ENCODE data around the gene RRAD.
"Not testable (repeated sequence)": the region's sequence is repeated elsewhere in the genome, so short reads cannot be mapped to it uniquely, and the experiment has no call there.

Gene RRAD

DNA sequence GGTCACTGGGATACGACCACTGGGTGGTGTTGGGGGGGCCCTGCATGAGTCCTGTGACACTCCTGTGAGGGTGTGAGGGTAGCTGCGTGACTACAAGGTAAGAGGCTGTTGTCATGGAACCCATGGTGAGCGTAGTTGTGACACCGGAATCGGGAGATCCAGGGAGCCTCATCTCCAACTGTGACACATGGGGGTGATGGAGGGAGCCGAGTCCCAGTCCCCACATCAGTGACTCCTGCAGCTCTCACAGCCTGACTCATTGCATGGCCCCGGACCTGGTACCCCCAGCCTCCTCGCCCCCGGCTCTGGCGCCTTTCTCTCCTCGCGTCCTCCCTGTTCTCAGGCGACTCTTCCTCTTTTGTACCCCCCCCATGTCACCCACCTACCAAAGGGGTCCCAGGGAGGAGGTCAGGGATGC, 20.9 kb downstream of the RRAD start:
- Histone ChIP-seq H3K4me1 (ENCODE audit: insufficient read depth, low read length) (peaks cover 11% of the 10 kb centered on the region), H2AFZ (ENCODE audit: low read depth, low read length) (no peak overlapping the region), H3K4me3 (ENCODE audit: low read length) (no peak overlapping the region), H3K27me3 (ENCODE audit: insufficient read depth, low read length) (peaks cover 7% of the 10 kb centered on the region), H3K9me3 (ENCODE audit: low read length) (no peaks in the 10 kb centered on the region), H3K36me3 (ENCODE audit: insufficient read depth, low read length) (no peaks in the 10 kb centered on the region)

DNA sequence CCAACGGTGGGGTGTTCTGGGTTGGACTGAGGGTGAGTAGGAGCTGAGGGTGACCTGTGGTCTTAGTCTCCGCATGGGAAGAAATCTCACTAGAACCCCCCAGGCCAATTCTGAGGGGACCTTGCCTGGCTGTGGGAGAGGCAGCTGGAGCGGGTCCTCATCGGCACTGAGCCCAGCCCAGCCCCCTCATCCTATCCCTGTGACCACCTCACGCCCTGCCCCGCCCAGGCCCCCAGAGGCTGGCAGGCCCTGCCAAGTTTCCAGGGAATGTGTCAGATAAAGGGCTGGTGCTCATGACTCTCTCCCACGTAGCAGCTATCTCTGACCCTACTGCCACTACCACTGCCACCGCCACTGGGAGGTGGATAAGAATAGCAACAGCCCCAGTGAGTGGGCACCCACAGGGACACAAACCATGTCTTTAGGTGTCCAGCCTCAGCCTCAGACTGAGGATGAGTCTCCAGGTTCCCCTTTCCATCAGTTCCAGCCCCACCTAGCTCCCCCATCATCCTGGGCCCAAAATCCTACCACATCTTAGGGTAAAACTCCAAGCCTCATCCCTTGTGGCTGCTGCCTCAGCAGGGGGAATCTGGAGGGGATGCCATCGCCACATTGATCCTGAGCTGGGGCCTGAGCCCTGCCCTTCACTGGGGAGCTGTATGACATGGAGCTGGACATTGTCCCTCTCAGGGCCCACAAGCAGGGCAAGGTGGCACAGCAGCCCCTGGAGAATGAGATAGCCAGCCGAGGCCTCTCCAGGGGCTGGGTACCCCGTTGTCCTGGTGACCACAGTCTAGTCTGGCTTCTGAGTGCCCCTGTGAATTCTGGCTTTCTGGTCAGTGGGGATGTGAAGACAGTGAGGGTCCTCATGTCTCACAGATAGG, 21.5 kb downstream of the RRAD start:
- Histone ChIP-seq H3K4me3 (ENCODE audit: low read length) (no peak overlapping the region), H3K27me3 (ENCODE audit: insufficient read depth, low read length) (peaks cover 7% of the 10 kb centered on the region), H3K4me1 (ENCODE audit: insufficient read depth, low read length) (peaks cover 12% of the 10 kb centered on the region), H3K36me3 (ENCODE audit: insufficient read depth, low read length) (no peaks in the 10 kb centered on the region), H3K9me3 (ENCODE audit: low read length) (no peaks in the 10 kb centered on the region), H2AFZ (ENCODE audit: low read depth, low read length) (no peak overlapping the region)

DNA sequence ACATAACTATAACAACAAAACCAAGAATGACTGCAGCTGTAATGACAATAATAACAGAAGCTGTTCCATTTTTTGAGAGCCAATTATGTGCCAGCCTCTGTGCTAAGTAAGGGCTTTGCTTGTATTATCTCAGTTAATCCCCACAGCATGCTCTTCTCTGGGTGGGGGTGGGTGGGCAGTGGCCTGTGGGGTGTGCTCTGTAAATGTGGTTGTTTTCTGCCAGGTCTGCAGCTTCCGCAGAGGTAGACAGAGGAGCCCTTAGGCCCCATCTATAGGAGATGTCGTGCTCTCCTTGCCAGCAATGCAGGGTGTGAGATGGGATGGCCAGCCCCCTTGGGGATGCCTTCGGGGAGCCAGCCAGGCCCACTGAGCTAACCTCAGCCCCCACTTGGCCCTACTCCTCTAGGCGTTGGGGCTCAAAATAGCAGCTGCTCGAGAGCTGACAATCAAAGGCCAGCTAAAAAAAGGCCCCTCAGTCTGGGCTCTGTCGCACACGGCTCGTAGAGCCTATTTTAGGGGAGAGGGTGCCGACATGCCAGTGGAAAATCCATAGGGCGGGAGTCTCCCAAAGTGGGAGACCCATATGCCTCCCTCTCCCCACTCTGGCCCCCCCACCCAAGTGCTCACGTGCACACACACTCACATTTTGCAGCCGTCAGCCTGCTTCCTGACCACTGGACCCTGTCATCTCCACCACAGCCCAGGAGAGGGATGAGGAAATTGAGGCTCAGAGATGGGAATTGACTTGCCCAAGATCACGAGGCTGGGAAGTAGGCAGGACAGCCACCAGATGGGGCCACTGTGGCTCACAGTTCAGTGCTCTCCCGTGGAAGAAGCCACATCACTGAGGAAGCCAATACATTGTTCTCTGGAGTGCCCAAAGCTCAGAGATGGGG, 22.4 kb downstream of the RRAD start:
- Histone ChIP-seq H2AFZ (ENCODE audit: low read depth, low read length) (no peak overlapping the region), H3K4me1 (ENCODE audit: insufficient read depth, low read length) (peaks cover 12% of the 10 kb centered on the region), H3K4me3 (ENCODE audit: low read length) (no peak overlapping the region), H3K27me3 (ENCODE audit: insufficient read depth, low read length) (peaks cover 5% of the 10 kb centered on the region), H3K9me3 (ENCODE audit: low read length) (no peaks in the 10 kb centered on the region), H3K36me3 (ENCODE audit: insufficient read depth, low read length) (no peaks in the 10 kb centered on the region)

DNA sequence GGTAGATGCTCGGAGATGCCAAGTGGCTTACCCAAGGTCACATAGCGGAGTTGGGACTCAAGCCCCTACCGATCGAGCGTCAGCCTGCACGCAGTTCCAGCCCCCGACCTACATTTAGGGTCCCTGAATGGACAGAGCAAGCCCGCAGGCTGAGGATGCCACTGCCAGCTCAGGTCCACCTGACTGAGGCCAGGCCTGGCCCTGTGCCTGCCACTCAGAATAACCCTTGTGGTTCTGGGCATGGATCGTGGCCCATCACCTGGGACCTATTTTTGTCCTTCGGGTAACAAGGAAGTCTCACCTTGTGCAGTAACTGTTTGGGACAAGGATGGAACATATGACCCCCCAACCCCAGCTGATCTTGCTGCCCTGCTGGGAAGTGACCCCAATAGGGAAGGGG, 23.7 kb downstream of the RRAD start:
- no peaks in the 10 kb centered on the region for H3K27me3 ChIP-seq (ENCODE audit: insufficient read depth, low read length)
- no peak overlapping the region for H3K4me3 ChIP-seq (ENCODE audit: low read length)
- H2AFZ ChIP-seq (ENCODE audit: low read depth, low read length) = no peak overlapping the region
- no peaks in the 10 kb centered on the region for H3K9me3 ChIP-seq (ENCODE audit: low read length)
- no peaks in the 10 kb centered on the region for H3K36me3 ChIP-seq (ENCODE audit: insufficient read depth, low read length)
- peaks cover 12% of the 10 kb centered on the region for H3K4me1 ChIP-seq (ENCODE audit: insufficient read depth, low read length)

DNA sequence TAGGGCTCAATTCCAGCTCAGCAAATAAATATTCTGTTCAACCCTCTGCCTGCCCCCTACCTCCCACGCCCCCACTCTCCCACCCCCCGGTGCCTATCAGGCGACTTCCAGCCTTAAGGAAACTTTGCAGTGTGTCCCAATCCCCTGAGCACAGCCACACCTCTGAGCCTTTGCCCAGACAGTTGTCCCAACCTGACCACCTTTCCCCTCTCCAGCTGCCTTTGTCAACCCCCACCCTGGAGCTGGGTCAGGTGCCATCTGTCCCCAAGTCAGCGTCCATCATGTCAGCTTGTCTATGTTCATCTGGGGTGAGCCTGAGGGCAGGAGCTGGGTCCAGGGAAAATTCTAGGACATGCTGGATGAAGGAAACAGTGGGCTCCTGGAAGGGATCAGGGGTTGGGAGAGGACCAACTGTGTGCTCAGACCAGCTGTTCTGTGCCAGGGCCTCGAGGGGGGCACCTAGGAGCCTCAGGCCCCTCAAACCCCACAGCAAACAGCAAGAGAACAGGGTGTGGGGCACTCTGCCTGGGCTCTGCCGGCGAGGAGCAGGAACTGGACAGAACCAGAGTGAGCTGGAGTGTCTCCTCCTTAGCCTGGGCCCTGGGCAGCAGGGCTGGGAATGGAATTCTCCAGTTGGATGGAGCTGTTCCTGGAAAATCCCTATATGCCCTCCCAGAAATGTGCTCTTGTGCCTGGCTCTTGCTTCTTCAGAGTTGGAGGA, 24.5 kb downstream of the RRAD start:
- Histone ChIP-seq H3K36me3 (ENCODE audit: insufficient read depth, low read length) (no peaks in the 10 kb centered on the region), H2AFZ (ENCODE audit: low read depth, low read length) (no peak overlapping the region), H3K4me3 (ENCODE audit: low read length) (no peak overlapping the region), H3K27me3 (ENCODE audit: insufficient read depth, low read length) (no peaks in the 10 kb centered on the region), H3K9me3 (ENCODE audit: low read length) (no peaks in the 10 kb centered on the region), H3K4me1 (ENCODE audit: insufficient read depth, low read length) (peaks cover 12% of the 10 kb centered on the region)

DNA sequence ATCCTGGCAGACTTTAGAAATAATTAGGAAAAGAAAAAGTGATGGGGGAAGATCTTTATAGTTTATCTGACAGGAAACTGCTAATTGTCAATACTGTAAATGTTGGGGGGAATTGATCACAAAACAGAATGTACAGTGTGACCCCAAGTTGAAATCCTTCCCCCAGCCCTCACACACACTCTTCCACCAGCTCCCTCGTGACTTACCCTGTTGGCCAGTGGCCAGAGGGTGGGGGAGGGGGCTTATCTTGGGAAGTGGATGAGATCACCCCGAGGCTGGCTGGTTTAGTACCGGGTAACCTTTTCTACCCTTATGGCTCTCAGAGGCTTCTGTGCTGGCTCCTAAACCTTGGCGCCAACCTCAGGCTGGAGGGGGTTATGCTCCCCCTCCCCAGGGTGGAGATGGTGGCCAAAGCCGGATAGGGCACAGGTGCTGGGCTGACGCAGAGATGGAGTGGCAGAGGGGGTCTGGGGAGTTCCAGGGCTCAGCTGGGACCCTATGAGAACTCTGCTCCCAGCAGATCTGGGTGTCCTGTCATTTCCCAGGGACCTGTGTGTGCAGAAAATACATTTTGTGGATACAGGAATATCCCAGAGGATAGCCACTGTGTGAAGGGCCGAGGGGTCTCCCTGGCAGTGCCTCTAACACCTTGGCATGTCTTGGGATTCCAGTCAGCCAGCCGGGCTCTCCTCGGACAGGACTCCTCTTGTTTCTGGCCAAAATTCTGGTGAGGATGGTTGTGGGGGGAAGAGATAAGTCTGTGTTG, 25.2 kb downstream of the RRAD start:
- no peak overlapping the region for H3K4me3 ChIP-seq (ENCODE audit: low read length)
- no peaks in the 10 kb centered on the region for H3K27me3 ChIP-seq (ENCODE audit: insufficient read depth, low read length)
- H3K36me3 ChIP-seq (ENCODE audit: insufficient read depth, low read length) = no peaks in the 10 kb centered on the region
- H3K4me1 ChIP-seq (ENCODE audit: insufficient read depth, low read length) = peaks cover 12% of the 10 kb centered on the region
- peak overlapping the region; percentile 6 for H2AFZ ChIP-seq (ENCODE audit: low read depth, low read length)
- H3K9me3 ChIP-seq (ENCODE audit: low read length) = no peaks in the 10 kb centered on the region

DNA sequence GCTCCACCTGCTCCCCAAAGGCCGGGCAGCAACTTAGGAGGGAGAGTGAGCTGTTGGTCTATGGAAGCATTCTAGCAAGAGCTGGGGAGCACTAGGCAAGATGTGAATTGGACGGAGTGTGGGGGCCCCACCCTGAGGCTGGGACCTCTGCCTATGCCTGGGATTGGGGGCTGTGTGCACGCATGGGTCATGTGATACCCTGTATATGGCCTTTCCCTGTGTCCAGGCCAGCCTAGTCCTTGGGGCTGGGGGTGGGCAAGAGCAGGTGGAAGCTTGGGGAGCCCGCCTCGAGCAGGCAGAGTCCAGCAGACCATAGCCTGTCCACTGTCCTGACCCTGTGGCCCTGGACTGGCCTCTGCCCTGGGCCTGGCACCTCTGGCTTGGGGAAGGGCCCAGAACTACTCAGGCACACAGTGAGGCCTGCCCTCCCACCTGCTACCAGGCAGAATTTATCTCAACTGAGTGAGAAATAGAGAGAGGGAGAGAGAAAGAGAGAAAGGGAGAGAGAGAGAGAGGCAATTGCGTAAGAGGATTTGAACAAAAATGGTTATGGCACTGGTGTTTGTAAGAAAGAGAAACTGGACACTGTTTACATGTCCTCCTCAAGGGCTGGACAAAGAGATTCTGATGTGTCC, 25.9 kb downstream of the RRAD start:
- peak overlapping the region; percentile 6 for H2AFZ ChIP-seq (ENCODE audit: low read depth, low read length)
- no peak overlapping the region for H3K4me3 ChIP-seq (ENCODE audit: low read length)
- peaks cover 12% of the 10 kb centered on the region for H3K4me1 ChIP-seq (ENCODE audit: insufficient read depth, low read length)
- no peaks in the 10 kb centered on the region for H3K36me3 ChIP-seq (ENCODE audit: insufficient read depth, low read length)
- no peaks in the 10 kb centered on the region for H3K9me3 ChIP-seq (ENCODE audit: low read length)
- H3K27me3 ChIP-seq (ENCODE audit: insufficient read depth, low read length) = no peaks in the 10 kb centered on the region

DNA sequence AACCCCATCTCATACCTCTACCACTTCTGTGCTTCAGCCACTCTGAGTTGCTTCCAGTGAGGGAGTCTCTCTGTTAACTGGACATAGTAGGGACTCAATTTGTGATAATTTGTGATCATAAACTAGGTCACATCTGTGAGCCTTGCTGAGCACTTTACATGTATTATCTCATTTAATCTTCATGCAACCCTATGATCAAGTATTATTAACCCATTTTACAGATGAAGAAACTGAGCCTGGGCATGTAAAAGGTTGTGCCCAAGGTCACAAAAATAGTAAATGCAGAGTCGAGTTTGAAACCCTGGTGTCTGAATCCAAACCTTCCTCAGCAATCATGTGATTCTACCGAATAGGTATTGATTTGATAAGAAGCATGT, 26.4 kb downstream of the RRAD start:
- Histone ChIP-seq H3K4me3 (ENCODE audit: low read length) (no peak overlapping the region), H3K36me3 (ENCODE audit: insufficient read depth, low read length) (no peaks in the 10 kb centered on the region), H3K9me3 (ENCODE audit: low read length) (no peaks in the 10 kb centered on the region), H3K4me1 (ENCODE audit: insufficient read depth, low read length) (peaks cover 12% of the 10 kb centered on the region), H3K27me3 (ENCODE audit: insufficient read depth, low read length) (no peaks in the 10 kb centered on the region), H2AFZ (ENCODE audit: low read depth, low read length) (no peak overlapping the region)

DNA sequence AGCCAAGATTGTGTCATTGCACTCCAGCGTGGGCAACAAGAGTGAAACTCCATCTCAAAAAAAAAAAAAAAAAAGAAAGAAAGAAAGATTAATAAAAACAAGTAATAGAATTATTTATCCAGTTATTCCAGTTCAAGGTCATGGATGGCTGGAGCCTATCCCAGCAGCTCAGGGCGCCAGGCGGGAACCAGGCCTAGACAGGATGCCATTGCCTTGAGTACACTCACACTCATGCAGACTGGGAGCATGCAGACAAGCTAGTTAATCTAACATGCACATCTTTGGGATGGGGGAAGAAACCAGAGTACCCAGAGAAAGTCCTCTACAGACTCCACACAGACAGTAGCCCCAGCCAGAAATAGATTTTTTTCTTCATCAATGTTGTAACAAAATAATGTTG, 27.1 kb downstream of the RRAD start:
- Histone ChIP-seq H3K36me3 (ENCODE audit: insufficient read depth, low read length) (no peaks in the 10 kb centered on the region), H3K27me3 (ENCODE audit: insufficient read depth, low read length) (no peaks in the 10 kb centered on the region), H2AFZ (ENCODE audit: low read depth, low read length) (no peak overlapping the region), H3K4me3 (ENCODE audit: low read length) (no peak overlapping the region), H3K4me1 (ENCODE audit: insufficient read depth, low read length) (peaks cover 12% of the 10 kb centered on the region), H3K9me3 (ENCODE audit: low read length) (no peaks in the 10 kb centered on the region)

DNA sequence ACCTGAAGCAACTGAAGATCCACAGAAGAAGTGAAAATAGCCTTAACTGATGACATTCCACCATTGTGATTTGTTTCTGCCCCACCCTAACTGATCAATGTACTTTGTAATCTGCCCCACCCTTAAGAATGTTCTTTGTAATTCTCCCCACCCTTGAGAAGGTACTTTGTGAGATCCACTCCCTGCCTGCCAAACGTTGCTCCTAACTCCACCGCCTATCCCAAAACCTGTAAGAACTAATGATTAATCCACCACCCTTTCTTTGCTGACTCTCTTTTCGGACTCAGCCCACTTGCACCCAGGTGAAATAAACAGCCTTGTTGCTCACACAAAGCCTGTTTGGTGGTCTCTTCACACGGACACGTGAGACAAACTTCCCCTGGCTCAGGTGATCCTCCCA, 28.7 kb downstream of the RRAD start:
- H3K27me3 ChIP-seq (ENCODE audit: insufficient read depth, low read length); H2AFZ ChIP-seq (ENCODE audit: low read depth, low read length); H3K4me3 ChIP-seq (ENCODE audit: low read length); H3K9me3 ChIP-seq (ENCODE audit: low read length); H3K36me3 ChIP-seq (ENCODE audit: insufficient read depth, low read length): not testable (repeated sequence)
- peaks cover 12% of the 10 kb centered on the region for H3K4me1 ChIP-seq (ENCODE audit: insufficient read depth, low read length)

DNA sequence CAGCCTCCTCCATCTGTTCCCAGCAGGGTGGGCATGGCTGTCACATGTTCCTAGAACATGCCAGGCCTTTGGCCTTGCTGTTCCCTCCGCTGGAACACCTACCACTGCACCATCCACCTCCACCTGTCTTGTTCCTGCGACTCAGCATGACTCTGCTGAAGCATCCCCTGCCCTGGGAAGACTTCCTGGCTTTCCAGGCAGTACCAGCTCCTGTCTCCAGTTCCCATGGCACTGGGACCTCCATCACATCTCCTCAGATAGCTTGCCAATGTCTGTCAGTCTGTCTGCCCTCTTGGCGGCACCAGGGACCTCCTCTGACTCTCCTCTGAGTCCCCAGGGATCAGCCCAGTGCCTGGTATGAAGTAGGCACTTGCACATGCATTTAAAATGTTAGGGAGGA, 29.3 kb downstream of the RRAD start:
- Histone ChIP-seq H3K27me3 (ENCODE audit: insufficient read depth, low read length) (no peaks in the 10 kb centered on the region), H3K36me3 (ENCODE audit: insufficient read depth, low read length) (no peaks in the 10 kb centered on the region), H2AFZ (ENCODE audit: low read depth, low read length) (no peak overlapping the region), H3K4me3 (ENCODE audit: low read length) (no peak overlapping the region), H3K9me3 (ENCODE audit: low read length) (no peaks in the 10 kb centered on the region), H3K4me1 (ENCODE audit: insufficient read depth, low read length) (peaks cover 12% of the 10 kb centered on the region)

DNA sequence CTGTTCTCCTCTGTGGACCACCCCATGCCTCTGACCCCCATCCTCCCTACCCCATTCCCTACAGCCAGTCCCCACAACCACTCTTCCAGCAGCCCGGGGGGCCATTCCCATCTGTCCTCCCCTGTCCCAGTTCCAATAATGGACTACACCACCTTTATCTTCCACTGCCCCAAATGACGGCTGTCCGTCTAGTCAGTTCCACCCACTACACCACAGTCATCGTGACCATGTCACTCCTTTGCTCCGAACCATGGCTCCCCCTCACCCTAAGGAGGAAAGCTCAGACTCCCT, 29.7 kb downstream of the RRAD start:
- H3K4me1 ChIP-seq (ENCODE audit: insufficient read depth, low read length) = peaks cover 12% of the 10 kb centered on the region
- no peaks in the 10 kb centered on the region for H3K27me3 ChIP-seq (ENCODE audit: insufficient read depth, low read length)
- no peaks in the 10 kb centered on the region for H3K9me3 ChIP-seq (ENCODE audit: low read length)
- no peak overlapping the region for H3K4me3 ChIP-seq (ENCODE audit: low read length)
- no peaks in the 10 kb centered on the region for H3K36me3 ChIP-seq (ENCODE audit: insufficient read depth, low read length)
- H2AFZ ChIP-seq (ENCODE audit: low read depth, low read length) = no peak overlapping the region
